LoVo (cell line): Measurements from ENCODE around the gene HHAT.

Experiments
- DNase-seq: peaks from one replicate; pipeline ENCODE4 v3.0.0-alpha.2; 2016; ENCODE audit warnings: low spot score

HHAT gene

DNA sequence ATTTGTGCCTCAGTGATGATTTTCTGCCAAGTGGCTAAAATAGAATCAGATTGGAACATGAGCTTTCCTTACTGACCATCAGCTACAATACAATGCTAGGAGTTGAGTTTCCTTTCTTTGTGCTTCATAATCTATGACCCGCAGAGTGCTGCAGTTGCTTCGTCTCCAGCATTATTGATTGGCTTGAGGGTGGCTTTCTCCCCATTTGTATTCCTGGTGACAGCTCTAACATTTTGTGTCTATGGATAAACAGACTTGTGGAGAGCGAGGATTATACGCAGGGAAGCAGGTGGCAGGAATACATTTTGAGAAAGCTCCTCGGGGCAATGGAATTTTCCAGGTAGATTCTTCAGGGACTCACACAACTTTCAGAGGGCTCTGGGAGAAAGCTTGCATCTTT is 223.2 kb downstream of the HHAT start:
- no peak for DNase-seq

DNA sequence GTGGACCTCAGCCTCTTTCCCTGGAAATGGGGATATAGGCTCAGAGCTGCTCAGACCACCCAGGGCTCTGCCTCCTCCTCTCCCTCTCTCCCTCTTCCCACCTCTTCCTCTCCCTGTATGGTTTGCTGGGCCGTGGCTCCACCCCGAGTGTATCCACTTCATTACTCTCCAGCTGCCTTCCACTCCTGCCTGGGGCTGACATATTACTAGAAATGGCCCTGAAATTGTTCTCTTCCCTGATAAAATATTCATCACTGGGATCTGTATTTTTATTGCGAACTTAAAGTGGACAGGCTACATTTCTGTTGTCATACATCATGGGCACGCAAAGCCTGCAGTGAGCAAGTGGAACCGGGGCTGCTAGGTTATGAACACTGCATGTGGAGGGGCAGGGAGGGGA is 225.0 kb downstream of the HHAT start:
- DNase-seq: no peak

DNA sequence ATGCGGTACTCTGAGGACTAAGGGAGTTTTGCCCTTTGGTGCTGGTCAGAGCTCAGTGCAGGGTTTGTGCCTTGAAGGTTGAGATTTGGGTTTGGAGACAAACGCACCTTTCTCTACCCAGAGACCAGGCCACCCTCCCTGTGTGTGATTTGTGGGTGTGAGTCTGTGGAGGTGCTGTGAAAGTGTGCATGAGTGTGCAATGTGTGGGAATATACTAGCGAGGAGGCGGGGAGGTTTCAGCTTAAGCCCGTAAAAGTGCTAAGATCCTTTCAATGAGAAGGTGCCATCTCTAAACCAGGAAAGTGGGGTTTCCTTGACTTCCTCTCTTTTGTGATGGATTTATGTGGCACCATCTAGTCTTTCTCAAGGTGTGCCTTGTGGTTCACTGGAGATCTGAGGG is 225.7 kb downstream of the HHAT start:
- no peak for DNase-seq

DNA sequence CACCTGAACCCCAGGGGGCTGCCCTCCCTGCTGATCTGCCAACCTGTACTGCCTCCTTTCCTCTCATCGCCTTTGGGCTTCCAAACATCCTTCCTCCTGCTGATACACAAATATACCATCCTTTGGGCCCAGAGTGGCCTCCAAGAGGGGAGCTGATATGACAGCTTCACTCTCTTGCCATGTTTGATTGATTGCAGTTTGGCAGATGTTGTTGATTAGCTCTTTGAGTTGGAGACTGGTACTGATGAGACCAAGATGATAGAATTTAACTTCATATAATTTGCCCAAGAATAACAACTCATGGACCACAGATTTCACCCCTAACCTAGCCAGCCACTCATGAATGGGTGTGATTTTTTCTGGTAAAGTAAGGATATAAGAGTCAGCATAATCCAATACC is 227.8 kb downstream of the HHAT start:
- no peak for DNase-seq

DNA sequence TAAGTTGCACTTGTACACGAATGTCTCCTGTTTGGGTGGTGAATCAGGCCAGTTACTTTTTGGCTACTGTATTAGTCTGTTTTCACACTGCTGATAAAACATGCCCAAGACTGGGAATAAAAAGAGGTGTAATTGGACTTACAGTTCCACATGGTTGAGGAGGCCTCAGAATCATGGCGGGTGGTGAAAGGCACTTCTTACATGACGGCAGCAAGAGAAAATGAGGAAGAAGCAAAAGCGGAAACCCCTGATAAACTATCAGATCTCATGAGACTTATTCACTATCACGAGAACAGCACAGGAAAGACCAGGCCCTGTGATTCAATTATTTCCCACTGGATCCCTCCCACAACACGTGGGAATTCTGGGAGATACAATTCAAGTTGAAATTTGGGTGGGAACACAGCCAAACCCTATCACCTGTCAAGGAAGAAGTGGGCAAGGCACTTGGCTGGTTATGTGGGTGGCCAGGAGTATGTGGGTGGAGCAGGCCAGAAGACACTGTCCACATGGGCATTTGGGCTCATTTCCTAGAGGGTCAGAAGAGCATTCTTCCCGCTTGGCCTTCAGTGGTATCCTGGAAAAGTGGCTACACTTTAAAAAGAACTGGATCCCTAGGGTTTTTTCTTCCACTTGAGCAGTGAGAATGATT is 228.8 kb downstream of the HHAT start:
- DNase-seq: no peak

DNA sequence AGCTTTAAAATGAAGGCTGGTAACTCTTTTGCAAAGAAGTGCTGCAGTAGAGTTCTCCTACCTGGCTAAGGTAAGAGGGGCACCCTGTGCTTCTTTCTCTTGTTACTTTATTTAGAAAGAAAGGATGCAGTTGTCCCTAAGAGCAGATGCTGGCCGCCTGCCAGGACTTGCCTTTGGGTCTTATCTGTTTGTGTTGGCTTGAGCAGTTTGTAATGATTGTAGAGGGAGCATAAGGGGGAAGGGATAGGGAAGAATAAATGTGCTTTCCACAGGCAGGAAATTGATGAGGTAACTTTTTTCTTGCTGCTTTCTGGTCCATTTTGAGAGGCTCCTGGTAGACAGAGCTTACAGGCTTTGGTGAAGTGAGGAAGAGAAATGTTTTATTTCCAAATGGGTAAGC is 229.6 kb downstream of the HHAT start:
- no peak for DNase-seq

DNA sequence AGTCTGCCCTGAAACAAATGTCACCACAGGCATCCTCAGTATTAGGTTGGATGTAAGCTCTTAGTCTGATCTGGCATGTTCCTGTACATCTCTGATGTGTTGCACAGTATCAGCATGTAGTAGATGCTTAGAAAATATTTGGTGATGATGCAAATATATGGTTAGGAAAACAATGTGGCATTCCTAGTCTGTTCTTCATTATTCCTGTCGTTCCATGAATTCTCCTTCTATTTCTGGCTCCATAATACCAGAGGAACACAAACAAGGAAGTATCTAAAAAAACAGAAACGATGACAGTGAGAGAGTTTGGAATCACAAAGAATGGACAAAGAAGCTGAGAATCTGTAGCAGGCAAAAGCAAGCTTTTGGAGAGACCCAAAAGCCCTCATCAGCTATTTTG is 236.6 kb downstream of the HHAT start:
- DNase-seq: no peak

DNA sequence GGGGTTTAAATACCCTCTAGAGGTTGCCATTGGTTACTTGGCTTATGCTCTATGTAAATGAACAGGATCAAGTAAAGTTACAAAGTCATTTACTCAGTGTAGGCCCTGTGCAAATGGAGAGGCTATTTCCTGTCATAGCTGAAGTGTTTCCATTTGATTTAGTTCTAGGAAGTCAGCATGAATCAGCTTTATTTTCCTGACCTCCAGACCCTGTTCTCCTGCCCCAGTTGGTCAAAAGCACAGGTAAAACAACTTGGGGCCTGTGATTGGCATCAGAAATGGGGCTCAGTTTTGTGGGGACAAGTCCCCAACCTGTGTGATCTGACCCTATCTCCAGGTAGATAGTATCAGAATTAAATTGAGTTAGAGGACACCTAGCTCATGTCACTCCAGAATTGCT is 239.9 kb downstream of the HHAT start:
- DNase-seq: no peak

DNA sequence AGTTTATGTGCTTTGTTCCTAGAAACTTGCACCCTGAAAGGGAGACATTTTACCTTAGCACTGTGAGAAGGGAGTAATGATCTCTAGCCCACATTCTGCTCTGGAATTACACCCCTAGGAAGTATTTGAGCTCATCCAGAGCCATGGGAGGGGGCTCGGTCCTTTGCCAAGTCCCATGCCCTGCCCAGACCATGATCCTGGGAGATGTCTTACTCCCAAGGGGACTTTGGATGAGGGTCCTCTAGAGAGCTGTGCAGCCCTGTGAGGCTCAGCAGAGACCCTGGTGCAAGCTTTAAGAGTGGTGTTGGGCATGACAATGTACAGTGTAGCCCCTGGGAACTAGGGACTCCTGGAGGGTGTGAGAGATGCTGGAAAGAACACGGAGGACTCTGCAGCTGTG is 241.4 kb downstream of the HHAT start:
- no peak for DNase-seq

DNA sequence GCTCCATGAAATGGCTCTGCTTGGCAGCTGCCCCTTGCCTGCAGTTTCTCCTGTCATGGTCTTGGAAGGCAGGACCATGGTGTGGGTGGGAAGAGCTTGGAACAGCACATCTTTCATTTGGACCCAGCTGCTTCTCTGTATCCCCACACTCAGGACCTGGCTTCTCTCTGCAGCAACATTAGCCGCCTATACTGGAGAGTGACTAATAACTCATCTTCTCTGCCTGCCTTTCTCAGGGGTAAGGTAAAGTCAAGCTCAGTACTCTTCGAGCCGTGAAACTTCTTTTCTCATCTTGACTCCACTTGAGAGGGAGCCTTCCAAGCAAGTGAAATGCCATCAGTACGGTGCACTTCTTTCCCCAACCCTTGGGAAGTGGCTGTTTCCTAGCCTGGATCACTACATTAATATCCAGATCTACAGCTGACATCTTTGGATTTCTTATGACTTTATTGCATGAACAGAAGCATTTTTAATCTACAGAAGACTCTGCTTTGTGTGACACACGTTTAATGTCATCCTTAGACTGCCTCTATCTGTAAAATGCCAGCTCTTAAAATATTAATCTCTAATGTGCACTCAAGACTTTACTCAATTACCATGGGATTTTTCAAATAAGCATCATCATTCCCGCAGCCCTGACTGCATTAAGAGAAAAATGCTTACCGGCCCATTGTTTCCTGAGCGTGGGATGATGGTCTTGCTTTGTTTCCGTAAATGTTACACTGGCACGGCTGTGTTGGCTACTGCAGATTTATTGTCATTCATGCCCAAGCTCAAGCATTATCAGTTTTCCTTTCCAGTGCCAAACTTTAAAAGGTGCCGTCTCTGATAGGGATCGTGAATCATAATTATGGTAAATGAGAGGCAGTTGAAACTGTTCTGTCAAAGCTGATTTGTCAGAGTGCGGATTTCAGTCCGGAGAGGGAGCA is 242.9 kb downstream of the HHAT start:
- no peak for DNase-seq

DNA sequence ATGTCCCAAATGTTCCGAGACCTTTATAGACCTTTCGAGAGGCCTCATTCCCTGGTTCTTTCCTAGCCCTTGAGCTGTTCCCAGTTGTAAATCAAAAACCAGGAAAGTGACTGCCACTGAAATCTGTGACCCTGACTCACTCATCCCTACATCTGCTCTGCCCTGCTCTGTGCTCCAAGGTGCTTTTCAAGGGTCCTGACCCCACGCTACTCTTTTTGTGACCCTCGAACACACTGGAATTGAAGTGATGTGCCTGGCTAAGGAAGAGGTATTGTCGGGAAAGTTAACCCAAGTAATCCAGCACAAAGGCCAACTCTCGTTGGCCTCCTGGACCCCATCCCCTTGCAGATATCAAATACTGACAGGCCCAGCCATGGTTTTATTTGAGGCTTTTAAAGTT is 244.4 kb downstream of the HHAT start:
- DNase-seq: no peak

DNA sequence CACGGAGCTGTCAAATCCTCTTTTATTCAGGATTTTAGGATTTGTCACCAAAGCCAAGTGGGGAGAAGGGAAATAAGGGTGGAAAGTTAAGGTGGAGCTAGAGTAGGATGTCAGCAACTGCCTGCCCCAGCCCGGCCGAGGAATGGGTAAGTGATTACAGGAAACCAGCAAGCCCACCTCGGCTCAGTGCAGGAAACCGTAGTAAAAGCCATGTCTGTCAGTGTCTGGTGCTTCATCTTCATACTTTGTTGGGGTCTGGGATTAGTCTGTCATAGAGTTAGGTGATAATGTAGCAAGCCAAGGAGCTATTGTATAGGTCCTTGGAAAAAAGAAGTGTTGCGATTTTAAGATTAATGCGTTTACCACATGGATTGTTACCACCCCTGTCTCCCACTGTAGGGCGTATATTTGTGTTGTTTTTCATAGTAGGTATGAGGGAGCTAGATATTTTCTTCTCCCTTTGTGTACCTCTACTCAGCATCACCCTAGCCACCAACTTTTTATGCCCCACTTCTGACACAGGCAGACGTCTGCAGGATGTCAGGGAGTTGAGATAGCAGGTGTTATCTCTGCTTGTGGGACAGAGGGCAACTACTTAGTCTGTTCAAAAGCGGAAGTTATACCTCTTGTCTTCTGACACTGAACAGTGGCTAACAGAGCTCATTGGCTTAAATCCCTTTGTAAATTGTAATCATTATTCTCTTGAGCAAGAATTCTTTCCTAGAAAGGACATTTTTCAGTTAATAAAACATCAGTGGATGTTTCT is 253.7 kb downstream of the HHAT start:
- no peak for DNase-seq

DNA sequence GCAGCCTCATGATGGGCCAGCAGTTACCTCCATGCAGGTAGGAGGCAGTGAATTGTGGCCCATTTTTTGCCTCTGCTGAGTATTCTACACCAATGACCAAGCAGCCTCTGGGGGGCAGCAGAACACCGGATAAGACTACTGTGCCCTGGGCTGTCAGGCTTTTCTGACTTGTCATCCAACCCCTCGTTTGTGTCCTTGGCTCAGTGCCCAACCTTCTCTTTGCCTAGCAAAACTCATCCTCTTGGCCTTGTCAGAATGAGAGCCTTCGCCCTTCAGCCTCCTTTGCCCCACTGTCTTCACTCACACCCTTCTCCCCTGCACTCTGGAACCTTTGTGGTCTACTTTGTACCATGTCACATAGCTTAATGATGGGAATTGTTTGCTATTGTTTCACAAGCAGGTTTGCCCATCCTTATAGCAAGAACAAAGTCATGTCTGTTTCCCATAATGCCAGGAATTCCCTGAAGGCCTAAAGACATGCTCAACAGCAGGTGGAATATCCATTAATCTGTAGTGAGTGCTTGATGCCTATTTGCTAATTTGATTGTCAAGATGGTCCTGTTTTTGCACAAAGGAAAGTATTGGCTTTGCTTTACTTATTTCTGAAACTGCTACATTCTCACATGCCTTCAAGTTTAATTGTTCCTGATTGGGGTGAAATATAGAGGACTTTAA is 255.9 kb downstream of the HHAT start:
- DNase-seq: peak; percentile 51

DNA sequence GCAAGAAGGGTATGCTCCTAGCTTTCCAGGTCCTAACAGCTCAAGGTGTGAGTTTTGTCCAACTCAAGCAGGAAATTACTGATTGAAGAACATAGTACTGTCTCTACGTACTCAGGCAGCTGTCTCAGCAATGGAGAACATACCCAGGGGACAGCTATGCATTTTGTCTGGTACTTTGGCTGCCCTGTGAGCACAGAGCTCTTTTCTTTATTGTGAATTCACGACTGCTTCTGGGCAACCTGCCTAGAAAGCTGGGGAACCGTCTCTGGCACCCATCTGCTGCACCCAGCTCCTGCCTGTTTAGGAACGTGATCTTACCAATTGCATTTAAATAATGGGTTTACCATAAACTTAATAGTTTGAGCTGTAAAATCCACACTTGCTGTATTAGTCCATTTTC is 258.1 kb downstream of the HHAT start:
- no peak for DNase-seq

DNA sequence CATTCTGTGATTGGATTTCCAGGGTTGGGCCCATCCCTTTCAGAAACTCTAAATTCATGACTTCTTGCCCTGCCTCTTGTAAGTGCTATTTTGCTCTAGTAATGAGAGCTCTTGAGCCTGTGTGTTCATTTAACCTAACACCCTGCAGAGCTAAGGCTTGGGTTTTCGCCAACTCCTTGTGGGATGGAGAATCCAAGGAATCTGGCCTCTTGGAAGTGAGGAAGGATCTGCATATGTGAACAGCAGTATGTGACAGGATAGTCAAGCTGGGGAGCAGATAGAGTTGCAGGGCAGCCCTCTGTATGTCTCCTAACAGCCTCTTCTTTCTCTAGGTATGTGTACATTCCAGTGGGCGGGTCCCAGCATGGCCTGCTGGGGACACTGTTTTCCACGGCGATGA is 258.9 kb downstream of the HHAT start:
- DNase-seq: no peak

DNA sequence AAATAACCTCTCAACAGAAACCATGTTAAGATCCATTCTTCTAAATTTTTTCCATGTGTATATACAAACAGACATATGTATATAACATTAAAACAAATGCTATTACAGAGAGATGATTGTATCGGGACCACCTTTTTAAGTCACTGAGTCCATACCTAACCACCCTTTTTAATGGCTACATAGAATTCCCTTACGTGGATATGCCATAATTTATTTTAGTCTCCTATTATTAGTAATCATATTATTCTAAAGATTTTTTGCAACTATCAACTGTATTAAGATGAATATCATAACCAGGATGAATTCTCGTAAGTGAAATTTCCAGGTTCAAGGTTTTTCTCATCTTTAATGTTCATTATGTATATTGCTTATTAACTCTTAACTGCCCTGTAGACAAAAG is 259.7 kb downstream of the HHAT start:
- DNase-seq: no peak

DNA sequence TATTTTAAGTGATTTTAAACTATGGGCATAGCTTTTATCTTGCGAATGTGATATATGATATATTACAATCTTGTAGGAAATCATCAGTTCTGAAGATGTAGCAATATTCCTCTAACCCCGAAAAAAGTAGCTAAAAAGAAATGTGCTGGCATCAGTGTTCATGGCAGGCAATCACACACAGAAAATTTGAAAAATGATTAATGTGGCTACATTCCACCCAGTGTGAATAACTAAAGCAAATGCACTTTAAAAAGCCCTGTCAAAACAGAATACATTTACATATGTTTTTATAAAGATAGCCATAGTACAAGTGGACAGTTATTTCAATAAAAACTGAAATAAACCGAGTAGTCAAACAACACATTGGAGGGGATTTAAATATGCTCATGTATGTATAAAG is 260.2 kb downstream of the HHAT start:
- DNase-seq: no peak

DNA sequence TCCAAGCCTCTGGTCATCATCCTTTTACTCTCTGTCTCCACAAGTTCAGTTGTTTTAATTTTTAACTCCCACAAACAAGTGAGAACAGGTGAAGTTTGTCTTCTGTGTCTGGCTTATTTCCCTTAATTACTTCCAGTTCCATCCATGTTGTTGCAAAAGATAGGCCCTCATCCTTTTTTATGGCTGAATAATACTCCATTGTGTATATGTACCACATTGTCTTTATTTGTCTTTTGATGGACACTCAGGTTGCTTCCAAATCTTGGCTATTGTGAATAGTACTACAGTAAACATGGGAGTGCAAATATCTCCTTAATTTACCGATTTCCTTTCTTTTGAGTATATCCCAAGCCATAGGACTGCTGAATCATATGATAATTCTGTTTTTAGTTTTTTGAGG is 262.5 kb downstream of the HHAT start:
- DNase-seq: no peak

DNA sequence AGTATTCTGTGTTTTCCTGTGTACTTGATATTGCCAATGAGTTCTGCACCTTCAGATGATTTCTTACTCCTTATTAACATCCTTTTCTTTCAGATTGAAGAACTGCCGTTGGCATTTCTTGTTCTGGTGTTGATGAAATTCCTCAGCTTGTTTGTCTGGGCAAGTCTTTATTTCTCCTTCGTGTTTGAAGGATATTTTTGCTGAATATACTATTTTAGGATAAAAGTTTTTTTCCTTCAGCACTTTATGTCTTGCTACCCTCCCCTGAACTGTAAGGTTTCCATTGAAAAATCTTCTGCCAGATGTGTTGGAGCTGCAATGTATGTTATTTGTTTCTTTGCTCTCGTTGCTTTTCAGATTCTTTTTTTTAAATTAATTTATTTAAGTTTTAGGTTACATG is 265.9 kb downstream of the HHAT start:
- DNase-seq: no peak

DNA sequence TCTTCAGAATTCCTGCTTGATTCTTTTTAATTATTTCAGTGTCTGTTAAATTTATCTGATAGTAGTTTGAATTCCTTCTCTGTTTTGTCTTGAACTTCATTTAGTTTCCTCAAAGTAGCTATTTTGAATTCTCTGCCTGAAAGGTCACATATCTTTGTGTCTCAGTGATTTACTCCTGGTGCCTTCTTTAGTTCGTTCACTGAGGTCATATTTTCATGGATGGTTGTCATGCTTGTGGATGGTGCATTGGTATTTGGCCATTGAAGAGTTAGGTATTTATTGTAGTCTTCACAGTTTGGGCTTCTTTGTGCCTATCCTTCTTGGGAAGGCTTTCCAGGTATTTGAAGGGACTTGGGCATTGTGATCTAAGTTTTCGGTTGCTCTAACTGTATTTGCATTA is 267.9 kb downstream of the HHAT start:
- no peak for DNase-seq

DNA sequence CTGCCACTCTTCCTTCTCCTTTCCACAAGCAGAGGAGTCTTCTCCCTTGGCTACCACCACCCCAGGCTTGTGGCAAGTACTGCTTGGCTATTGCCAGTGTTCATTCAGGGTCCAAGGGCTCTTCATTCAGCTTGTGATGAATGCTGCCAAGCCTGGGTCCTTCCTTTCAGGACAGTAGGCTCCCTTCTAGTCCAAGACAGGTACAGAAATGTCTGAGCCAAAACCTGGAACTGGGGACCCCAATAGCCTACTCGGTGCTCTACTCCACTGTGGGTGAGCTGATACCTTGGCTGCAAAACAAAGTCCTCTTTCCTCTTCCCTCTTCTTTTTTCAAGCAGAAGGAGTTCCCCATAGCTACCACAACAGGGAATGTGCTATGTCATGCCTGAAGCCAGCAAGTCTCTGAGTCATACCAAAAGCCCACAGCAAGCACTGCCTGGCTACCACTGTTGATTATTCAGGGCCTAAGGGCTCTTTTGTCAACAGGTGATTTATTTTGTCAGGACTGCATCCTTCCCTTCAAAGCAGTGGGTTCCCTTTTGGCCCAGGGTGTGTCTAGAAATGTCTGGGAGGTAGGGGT is 268.9 kb downstream of the HHAT start:
- DNase-seq: no peak

DNA sequence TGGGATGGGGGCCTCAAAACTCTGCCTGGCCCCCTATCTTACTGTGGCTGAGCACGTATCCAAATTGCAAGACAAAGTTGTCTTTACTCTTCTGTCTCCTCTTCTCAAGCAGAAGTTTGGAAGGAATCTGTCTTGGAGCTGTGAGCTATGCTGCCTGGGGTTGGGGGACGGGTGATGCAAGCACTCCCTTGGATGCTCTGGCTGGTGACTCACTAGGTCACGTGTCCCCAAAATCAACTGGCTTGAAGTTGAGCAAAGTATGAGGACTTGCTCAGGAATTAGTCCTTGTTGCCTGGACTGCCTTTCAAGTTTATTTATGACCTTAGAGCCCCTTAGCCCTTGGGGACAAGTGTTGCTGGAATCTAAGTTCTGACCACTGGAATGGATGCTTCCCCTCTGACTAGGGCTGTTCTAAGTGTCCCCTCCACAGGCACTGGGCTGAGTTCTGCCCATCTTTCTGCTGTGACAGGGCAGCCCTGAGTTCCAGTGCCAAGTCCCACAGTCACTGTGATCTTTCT is 269.5 kb downstream of the HHAT start:
- no peak for DNase-seq
